Measurements from ENCODE around the gene NHS.

The NHS gene

GRCh38 chrX:17435476-17435875 lies 60.5 kb downstream of the NHS start:
- no peaks in the 10 kb centered on the region for H4K20me1 ChIP-seq (ENCODE audit: insufficient read depth)
- no peak overlapping the region for H2AFZ ChIP-seq (ENCODE audit: low read depth)
- H3K4me2 ChIP-seq: no peak overlapping the region
- H3K4me3 ChIP-seq (IDR thresholded peaks at IDR 0.05; ENCODE audit: insufficient read depth, low read depth, low read length): no peak overlapping the region
- no peak overlapping the region for H3K27ac ChIP-seq
- no peak overlapping the region for H3K9ac ChIP-seq
- no peaks in the 10 kb centered on the region for H3K79me2 ChIP-seq (ENCODE audit: insufficient read depth, low read depth)
- H3K27me3 ChIP-seq (ENCODE audit: insufficient read depth, low read depth): no peaks in the 10 kb centered on the region
- H3K4me1 ChIP-seq (ENCODE audit: low read depth, poor library complexity, severe bottlenecking): no peaks in the 10 kb centered on the region
- H3K36me3 ChIP-seq (ENCODE audit: insufficient read depth): no peaks in the 10 kb centered on the region
- TF ChIP-seq, protein P1, sequence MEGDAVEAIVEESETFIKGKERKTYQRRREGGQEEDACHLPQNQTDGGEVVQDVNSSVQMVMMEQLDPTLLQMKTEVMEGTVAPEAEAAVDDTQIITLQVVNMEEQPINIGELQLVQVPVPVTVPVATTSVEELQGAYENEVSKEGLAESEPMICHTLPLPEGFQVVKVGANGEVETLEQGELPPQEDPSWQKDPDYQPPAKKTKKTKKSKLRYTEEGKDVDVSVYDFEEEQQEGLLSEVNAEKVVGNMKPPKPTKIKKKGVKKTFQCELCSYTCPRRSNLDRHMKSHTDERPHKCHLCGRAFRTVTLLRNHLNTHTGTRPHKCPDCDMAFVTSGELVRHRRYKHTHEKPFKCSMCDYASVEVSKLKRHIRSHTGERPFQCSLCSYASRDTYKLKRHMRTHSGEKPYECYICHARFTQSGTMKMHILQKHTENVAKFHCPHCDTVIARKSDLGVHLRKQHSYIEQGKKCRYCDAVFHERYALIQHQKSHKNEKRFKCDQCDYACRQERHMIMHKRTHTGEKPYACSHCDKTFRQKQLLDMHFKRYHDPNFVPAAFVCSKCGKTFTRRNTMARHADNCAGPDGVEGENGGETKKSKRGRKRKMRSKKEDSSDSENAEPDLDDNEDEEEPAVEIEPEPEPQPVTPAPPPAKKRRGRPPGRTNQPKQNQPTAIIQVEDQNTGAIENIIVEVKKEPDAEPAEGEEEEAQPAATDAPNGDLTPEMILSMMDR (conservative IDR thresholded peaks at IDR 0.05; ENCODE audit: low read depth, low read length): no peak

- H2AFZ ChIP-seq (ENCODE audit: low read depth): no peak overlapping the region
- H3K36me3 ChIP-seq (ENCODE audit: insufficient read depth): no peaks in the 10 kb centered on the region
- no peaks in the 10 kb centered on the region for H3K79me2 ChIP-seq (ENCODE audit: insufficient read depth, low read depth)
- H3K27ac ChIP-seq: no peak overlapping the region
- H4K20me1 ChIP-seq (ENCODE audit: insufficient read depth): no peaks in the 10 kb centered on the region
- H3K4me2 ChIP-seq: no peak overlapping the region
- no peak overlapping the region for H3K9ac ChIP-seq
- H3K27me3 ChIP-seq (ENCODE audit: insufficient read depth, low read depth): no peaks in the 10 kb centered on the region
- TF ChIP-seq, protein P1 (conservative IDR thresholded peaks at IDR 0.05; ENCODE audit: low read depth, low read length): no peak
- no peak overlapping the region for H3K4me3 ChIP-seq (IDR thresholded peaks at IDR 0.05; ENCODE audit: insufficient read depth, low read depth, low read length)
- H3K4me1 ChIP-seq (ENCODE audit: low read depth, poor library complexity, severe bottlenecking): no peaks in the 10 kb centered on the region
Measured at GRCh38 chrX:17438221-17438620, 63.2 kb downstream of the NHS start.

- H3K4me1 ChIP-seq (ENCODE audit: low read depth, poor library complexity, severe bottlenecking): no peaks in the 10 kb centered on the region
- H3K27ac ChIP-seq: no peak overlapping the region
- TF ChIP-seq, protein P1 (conservative IDR thresholded peaks at IDR 0.05; ENCODE audit: low read depth, low read length): no peak
- H3K27me3 ChIP-seq (ENCODE audit: insufficient read depth, low read depth): no peaks in the 10 kb centered on the region
- H3K79me2 ChIP-seq (ENCODE audit: insufficient read depth, low read depth): no peaks in the 10 kb centered on the region
- no peak overlapping the region for H3K4me3 ChIP-seq (IDR thresholded peaks at IDR 0.05; ENCODE audit: insufficient read depth, low read depth, low read length)
- H3K4me2 ChIP-seq: no peak overlapping the region
- no peaks in the 10 kb centered on the region for H3K36me3 ChIP-seq (ENCODE audit: insufficient read depth)
- no peaks in the 10 kb centered on the region for H4K20me1 ChIP-seq (ENCODE audit: insufficient read depth)
- no peak overlapping the region for H2AFZ ChIP-seq (ENCODE audit: low read depth)
- H3K9ac ChIP-seq: no peak overlapping the region
Measured at GRCh38 chrX:17440258-17440657, 65.3 kb downstream of the NHS start.

DNA sequence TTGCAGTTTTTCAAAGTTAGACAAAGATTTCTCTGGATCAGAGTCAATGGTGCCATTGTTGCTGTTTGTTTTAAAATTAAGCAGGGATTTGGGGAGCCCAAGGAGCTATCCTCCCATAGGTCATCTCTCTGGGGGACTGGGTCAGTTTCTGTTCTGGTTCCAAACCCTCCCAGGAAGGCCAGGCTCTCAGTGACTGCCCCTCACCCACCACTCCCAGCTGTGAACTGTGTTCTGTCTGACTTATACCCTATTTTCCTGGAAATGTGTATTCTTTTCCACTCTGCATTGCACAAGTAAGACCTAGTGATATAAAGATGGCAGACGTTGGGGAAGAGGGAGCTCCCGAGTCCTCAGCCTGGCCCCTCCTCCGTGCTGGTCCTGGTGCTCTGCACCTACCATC lies 65.8 kb downstream of the NHS start:
- Histone ChIP-seq H3K4me3 (IDR thresholded peaks at IDR 0.05; ENCODE audit: insufficient read depth, low read depth, low read length) (no peak overlapping the region), H3K27ac (no peak overlapping the region), H3K4me1 (ENCODE audit: low read depth, poor library complexity, severe bottlenecking) (no peaks in the 10 kb centered on the region), H3K4me2 (no peak overlapping the region), H3K79me2 (ENCODE audit: insufficient read depth, low read depth) (no peaks in the 10 kb centered on the region), H3K9ac (no peak overlapping the region), H4K20me1 (ENCODE audit: insufficient read depth) (no peaks in the 10 kb centered on the region), H3K36me3 (ENCODE audit: insufficient read depth) (no peaks in the 10 kb centered on the region), H2AFZ (ENCODE audit: low read depth) (no peak overlapping the region), H3K27me3 (ENCODE audit: insufficient read depth, low read depth) (no peaks in the 10 kb centered on the region)
- TF ChIP-seq, protein P1 (conservative IDR thresholded peaks at IDR 0.05; ENCODE audit: low read depth, low read length): no peak
